ENCODE measurements around the gene KRT20. TPM values are rescaled to one million over a fixed set of nuclear protein-coding genes. Genes with fewer than 3 reads are reported as not detected.

KRT20 gene
- total and polyA plus RNA-seq, 9 of the 15 experiments (the other 6 are each of a cell fraction or from before 2014, with no cell fraction given): 0.44 TPM; not detected in 8

- no peak for TF ChIP-seq ARID4B (CRISPR knock-in tag; IDR thresholded peaks at IDR 0.05)
Observed at GRCh38 chr17:40910441-40910841, 25.4 kb upstream of the KRT20 start (continued).

- Histone ChIP-seq H3K4me1 (replicated peaks in 1 of 2; ENCODE audit: control insufficient read depth in 2 of 2, insufficient read depth in 2 of 2, low read length in 2 of 2) (no peaks in the 10 kb centered on the region), H3K27ac (ENCODE audit: extremely low read depth, low read depth, low read length) (no peak overlapping the region), H3K79me2 (ENCODE audit: control insufficient read depth, insufficient read depth, low read length) (no peaks in the 10 kb centered on the region), H3K9me3 (replicated peaks; ENCODE audit: control insufficient read depth, insufficient read depth, low read depth, low read length) (no peaks in the 10 kb centered on the region), H3K9me1 (ENCODE audit: control insufficient read depth, insufficient read depth, low read length) (no peaks in the 10 kb centered on the region), H2AFZ (ENCODE audit: low read depth, low read length) (no peak overlapping the region), H3K4me3 (no peak overlapping the region), H4K20me1 (replicated peaks; ENCODE audit: control insufficient read depth, insufficient read depth, low read length) (no peaks in the 10 kb centered on the region), H3K9ac (ENCODE audit: insufficient read depth in 1 of 2, low read depth in 2 of 2, low read length in 2 of 2) (no peak overlapping the region), H3K27me3 (ENCODE audit: control insufficient read depth in 2 of 2, insufficient read depth in 2 of 2, low read length in 2 of 2) (peaks cover 28 to 35% of the 10 kb centered on the region in 2 experiments), H3K4me2 (ENCODE audit: insufficient read depth, low read length) (no peak overlapping the region), H3K36me3 (ENCODE audit: control insufficient read depth, insufficient read depth, low read length) (no peaks in the 10 kb centered on the region)
- in situ Hi-C loops (cut with MboI): loop anchor here (5.0 to 10.0 kb wide), 2 partner anchors 105 to 753 kb away; no protein-coding TSS in a partner anchor
- CTCF ChIA-PET (ENCODE audit: low intra/inter-chr PET ratio): interaction anchor here (0.7 to 3.8 kb wide), 10 partner anchors 107 to 753 kb away, joined by 3 to 36 read pairs (median 3); no protein-coding TSS in a partner anchor
- no TSS peak for BruUV-seq (replicated peaks)
- WGBS (ENCODE audit: insufficient coverage, low coverage, missing lambda C conversion rate): 0% methylated on average over 4 of the region's 4 CpGs
- no peak for FAIRE-seq
- no peak for DNase-seq (ENCODE audit: extremely low read depth in 1 of 4, low spot score in 3 of 4)
- POLR2A ChIA-PET: no interaction called here
- no peak for ATAC-seq
- intact Hi-C loops (cut with micrococcal nuclease): loop anchor here (1.0 to 10.0 kb wide), 7 partner anchors 106 to 757 kb away; no protein-coding TSS in a partner anchor
- no peak for TF ChIP-seq ADNP (tag; IDR thresholded peaks at IDR 0.05)
- no peak for TF ChIP-seq THRAP3 (IDR thresholded peaks at IDR 0.05; ENCODE audit: borderline replicate concordance)
- TF ChIP-seq ZBTB40 (IDR thresholded peaks at IDR 0.05): no peak
- TF ChIP-seq ZBTB40 (CRISPR knock-in tag; IDR thresholded peaks at IDR 0.05): no peak
- TF ChIP-seq RAD21 (CRISPR knock-in tag; conservative IDR thresholded peaks at IDR 0.05 in 1 of 2, IDR thresholded peaks at IDR 0.05 in 1 of 2): no peak
- TF ChIP-seq TRIM28 (IDR thresholded peaks at IDR 0.05): no peak
Observed at GRCh38 chr17:40909755-40910154, 24.7 kb upstream of the KRT20 start.
